Measurements from ENCODE around the gene MSH5. TPM values are rescaled to one million over a fixed set of nuclear protein-coding genes. Genes with fewer than 3 reads are reported as not detected.
A peak's percentile ranks its signal among the peaks of the same experiment; 100 is the strongest.

MSH5 gene
- total and polyA plus RNA-seq, 9 of the 15 experiments (the other 6 are each of a cell fraction or from before 2014, with no cell fraction given): 12.5 to 104 (median 46.6) TPM

- Histone ChIP-seq H4K20me1 (replicated peaks; ENCODE audit: control insufficient read depth, insufficient read depth, low read length) (no peaks in the 10 kb centered on the region), H3K79me2 (ENCODE audit: control insufficient read depth, insufficient read depth, low read length) (peaks cover 41% of the 10 kb centered on the region), H3K4me3 (no peak overlapping the region), H3K9ac (ENCODE audit: insufficient read depth in 1 of 2, low read depth in 2 of 2, low read length in 2 of 2) (peak overlapping the region; percentile 10 to 26; a peak in 3 of 4 replicates), H2AFZ (ENCODE audit: low read depth, low read length) (no peak overlapping the region), H3K27ac (ENCODE audit: extremely low read depth, low read depth, low read length) (peak overlapping the region; percentile 14; the same call in 1 of the 3 replicates), H3K4me1 (replicated peaks in 1 of 2; ENCODE audit: control insufficient read depth in 2 of 2, insufficient read depth in 2 of 2, low read length in 2 of 2) (peaks cover 42 to 45% of the 10 kb centered on the region in 2 experiments), H3K36me3 (ENCODE audit: control insufficient read depth, insufficient read depth, low read length) (peaks cover 61% of the 10 kb centered on the region), H3K4me2 (ENCODE audit: insufficient read depth, low read length) (no peak overlapping the region), H3K9me1 (ENCODE audit: control insufficient read depth, insufficient read depth, low read length) (no peaks in the 10 kb centered on the region), H3K27me3 (ENCODE audit: control insufficient read depth in 2 of 2, insufficient read depth in 2 of 2, low read length in 2 of 2) (no peaks in the 10 kb centered on the region), H3K9me3 (replicated peaks; ENCODE audit: control insufficient read depth, insufficient read depth, low read depth, low read length) (no peaks in the 10 kb centered on the region)
- whole genome bisulfite sequencing (ENCODE audit: insufficient coverage, low coverage, missing lambda C conversion rate): 45% methylated on average over 3 of the region's 3 CpGs
- TF ChIP-seq, protein P1, sequence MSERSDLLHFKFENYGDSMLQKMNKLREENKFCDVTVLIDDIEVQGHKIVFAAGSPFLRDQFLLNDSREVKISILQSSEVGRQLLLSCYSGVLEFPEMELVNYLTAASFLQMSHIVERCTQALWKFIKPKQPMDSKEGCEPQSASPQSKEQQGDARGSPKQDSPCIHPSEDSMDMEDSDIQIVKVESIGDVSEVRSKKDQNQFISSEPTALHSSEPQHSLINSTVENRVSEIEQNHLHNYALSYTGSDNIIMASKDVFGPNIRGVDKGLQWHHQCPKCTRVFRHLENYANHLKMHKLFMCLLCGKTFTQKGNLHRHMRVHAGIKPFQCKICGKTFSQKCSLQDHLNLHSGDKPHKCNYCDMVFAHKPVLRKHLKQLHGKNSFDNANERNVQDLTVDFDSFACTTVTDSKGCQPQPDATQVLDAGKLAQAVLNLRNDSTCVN (CRISPR knock-in tag; IDR thresholded peaks at IDR 0.05): 0 out of 2 replicates have a peak, but pooled peaks have one; percentile 54
- TF ChIP-seq FOXP1 (CRISPR knock-in tag; IDR thresholded peaks at IDR 0.05) (0 out of 2 replicates have a peak, but pooled peaks have one; percentile 16), POLR2B (IDR thresholded peaks at IDR 0.05; ENCODE audit: low read depth, partially characterized antibody) (peak; percentile 15), RBFOX2 (IDR thresholded peaks at IDR 0.05; ENCODE audit: low read depth, low read length) (0 out of 2 replicates have a peak, but pooled peaks have one; percentile 17), MEF2A (IDR thresholded peaks at IDR 0.05; ENCODE audit: control insufficient read depth, low read depth, low read length) (no peak), RCOR1 (IDR thresholded peaks at IDR 0.05; ENCODE audit: borderline replicate concordance in 1 of 2, low read depth in 2 of 2, low read length in 2 of 2) (0 out of 4 replicates have a peak, but pooled peaks of 1 of the 2 experiments have one; percentile 26)
- BruUV-seq (replicated peaks): no TSS peak
- no peak for FAIRE-seq
- ATAC-seq: no peak
- intact Hi-C loops (cut with micrococcal nuclease): no loop called here
- no peak for DNase-seq (ENCODE audit: extremely low read depth in 1 of 4, low spot score in 3 of 4)
- POLR2A ChIA-PET: interaction anchor here (0.9 to 8.4 kb wide), 4 partner anchors 15 to 85 kb away, joined by 3 to 85 read pairs (median 4); partner anchors contain the start of gene HSPA1B
- CTCF ChIA-PET (ENCODE audit: low intra/inter-chr PET ratio): no interaction called here
- in situ Hi-C loops (cut with MboI): no loop called here
These were observed 3.1 kb downstream of the MSH5 start for GRCh38 chr6:31742894-31743293.
